ENCODE data around the gene SYT12.

Gene SYT12

GRCh38 chr11:67030976-67031375, 8.0 kb downstream of the SYT12 start:
- TF ChIP-seq EZH2phosphoT487 (IDR thresholded peaks at IDR 0.05; ENCODE audit: low read depth) = no peak
- no peak for TF ChIP-seq CTCF (IDR thresholded peaks at IDR 0.05; ENCODE audit: low read depth, low read length)
- Histone ChIP-seq H4K20me1 (ENCODE audit: insufficient read depth, low read length) (no peaks in the 10 kb centered on the region), H2AFZ (ENCODE audit: low read depth, low read length) (no peak overlapping the region), H3K9me3 (ENCODE audit: insufficient read depth, low read length) (no peaks in the 10 kb centered on the region), H3K4me3 (ENCODE audit: low read length) (peak overlapping the region; percentile 57), H3K36me3 (replicated peaks; ENCODE audit: low read depth, low read length) (no peaks in the 10 kb centered on the region), H3K79me2 (ENCODE audit: low read length) (no peaks in the 10 kb centered on the region), H3K27me3 (ENCODE audit: low read depth, low read length) (peaks cover 64% of the 10 kb centered on the region), H3K4me2 (ENCODE audit: low read length) (peak overlapping the region; percentile 75), H3K27ac (ENCODE audit: low read length) (no peak overlapping the region), H3K9ac (ENCODE audit: low read length) (no peak overlapping the region), H3K4me1 (ENCODE audit: low read length) (peaks cover 75% of the 10 kb centered on the region)

- no peak overlapping the region for H3K9ac ChIP-seq (ENCODE audit: low read length)
- peaks cover 58% of the 10 kb centered on the region for H3K27me3 ChIP-seq (ENCODE audit: low read depth, low read length)
- H3K27ac ChIP-seq (ENCODE audit: low read length) = no peak overlapping the region
- H3K4me1 ChIP-seq (ENCODE audit: low read length) = peaks cover 71% of the 10 kb centered on the region
- no peaks in the 10 kb centered on the region for H3K79me2 ChIP-seq (ENCODE audit: low read length)
- peak overlapping the region; percentile 57 for H3K4me3 ChIP-seq (ENCODE audit: low read length)
- no peaks in the 10 kb centered on the region for H3K36me3 ChIP-seq (replicated peaks; ENCODE audit: low read depth, low read length)
- peak overlapping the region; percentile 75 for H3K4me2 ChIP-seq (ENCODE audit: low read length)
- no peaks in the 10 kb centered on the region for H4K20me1 ChIP-seq (ENCODE audit: insufficient read depth, low read length)
- H2AFZ ChIP-seq (ENCODE audit: low read depth, low read length) = no peak overlapping the region
- TF ChIP-seq EZH2phosphoT487 (IDR thresholded peaks at IDR 0.05; ENCODE audit: low read depth) (no peak), CTCF (IDR thresholded peaks at IDR 0.05; ENCODE audit: low read depth, low read length) (no peak)
- H3K9me3 ChIP-seq (ENCODE audit: insufficient read depth, low read length) = no peaks in the 10 kb centered on the region
These were observed 9.0 kb downstream of the SYT12 start for GRCh38 chr11:67031791-67032561.

GRCh38 chr11:67032830-67033551, 10.1 kb downstream of the SYT12 start:
- peaks cover 49% of the 10 kb centered on the region for H3K27me3 ChIP-seq (ENCODE audit: low read depth, low read length)
- no peaks in the 10 kb centered on the region for H3K9me3 ChIP-seq (ENCODE audit: insufficient read depth, low read length)
- H3K9ac ChIP-seq (ENCODE audit: low read length) = no peak overlapping the region
- peaks cover 64% of the 10 kb centered on the region for H3K4me1 ChIP-seq (ENCODE audit: low read length)
- H3K4me2 ChIP-seq (ENCODE audit: low read length) = peak overlapping the region; percentile 76
- no peaks in the 10 kb centered on the region for H3K79me2 ChIP-seq (ENCODE audit: low read length)
- no peaks in the 10 kb centered on the region for H3K36me3 ChIP-seq (replicated peaks; ENCODE audit: low read depth, low read length)
- TF ChIP-seq CTCF (IDR thresholded peaks at IDR 0.05; ENCODE audit: low read depth, low read length) (no peak), EZH2phosphoT487 (IDR thresholded peaks at IDR 0.05; ENCODE audit: low read depth) (no peak)
- H3K4me3 ChIP-seq (ENCODE audit: low read length) = peak overlapping the region; percentile 46; the same call in 1 of the 2 replicates
- H2AFZ ChIP-seq (ENCODE audit: low read depth, low read length) = no peak overlapping the region
- no peaks in the 10 kb centered on the region for H4K20me1 ChIP-seq (ENCODE audit: insufficient read depth, low read length)
- H3K27ac ChIP-seq (ENCODE audit: low read length) = no peak overlapping the region

- H3K9me3 ChIP-seq (ENCODE audit: insufficient read depth, low read length) = no peaks in the 10 kb centered on the region
- H3K9ac ChIP-seq (ENCODE audit: low read length) = no peak overlapping the region; the same call in 1 of the 2 replicates
- H3K4me3 ChIP-seq (ENCODE audit: low read length) = peak overlapping the region; percentile 46
- H3K27me3 ChIP-seq (ENCODE audit: low read depth, low read length) = peaks cover 42% of the 10 kb centered on the region
- peaks cover 57% of the 10 kb centered on the region for H3K4me1 ChIP-seq (ENCODE audit: low read length)
- H3K27ac ChIP-seq (ENCODE audit: low read length) = no peak overlapping the region
- no peak overlapping the region for H2AFZ ChIP-seq (ENCODE audit: low read depth, low read length)
- H4K20me1 ChIP-seq (ENCODE audit: insufficient read depth, low read length) = no peaks in the 10 kb centered on the region
- no peaks in the 10 kb centered on the region for H3K79me2 ChIP-seq (ENCODE audit: low read length)
- H3K4me2 ChIP-seq (ENCODE audit: low read length) = peak overlapping the region; percentile 76
- TF ChIP-seq CTCF (IDR thresholded peaks at IDR 0.05; ENCODE audit: low read depth, low read length) = no peak
- no peak for TF ChIP-seq EZH2phosphoT487 (IDR thresholded peaks at IDR 0.05; ENCODE audit: low read depth)
- H3K36me3 ChIP-seq (replicated peaks; ENCODE audit: low read depth, low read length) = no peaks in the 10 kb centered on the region
These were observed 10.8 kb downstream of the SYT12 start for GRCh38 chr11:67033661-67034166.

Data from OCI-LY3 (cell line).